ENCODE data around the gene FAM76B. TPM values are rescaled to one million over a fixed set of nuclear protein-coding genes. Genes with fewer than 3 reads are reported as not detected.
"Not testable (repeated sequence)": the region's sequence is repeated elsewhere in the genome, so short reads cannot be mapped to it uniquely, and the experiment has no call there.

The FAM76B gene
- total RNA-seq = 10 to 100 TPM; 14.5 to 16.8 TPM
- long read RNA-seq, partial matches to known transcripts = 2 of 13 reads
- long read RNA-seq, other reads (novel, unspliced or antisense) = 6 of 13 reads

DNA sequence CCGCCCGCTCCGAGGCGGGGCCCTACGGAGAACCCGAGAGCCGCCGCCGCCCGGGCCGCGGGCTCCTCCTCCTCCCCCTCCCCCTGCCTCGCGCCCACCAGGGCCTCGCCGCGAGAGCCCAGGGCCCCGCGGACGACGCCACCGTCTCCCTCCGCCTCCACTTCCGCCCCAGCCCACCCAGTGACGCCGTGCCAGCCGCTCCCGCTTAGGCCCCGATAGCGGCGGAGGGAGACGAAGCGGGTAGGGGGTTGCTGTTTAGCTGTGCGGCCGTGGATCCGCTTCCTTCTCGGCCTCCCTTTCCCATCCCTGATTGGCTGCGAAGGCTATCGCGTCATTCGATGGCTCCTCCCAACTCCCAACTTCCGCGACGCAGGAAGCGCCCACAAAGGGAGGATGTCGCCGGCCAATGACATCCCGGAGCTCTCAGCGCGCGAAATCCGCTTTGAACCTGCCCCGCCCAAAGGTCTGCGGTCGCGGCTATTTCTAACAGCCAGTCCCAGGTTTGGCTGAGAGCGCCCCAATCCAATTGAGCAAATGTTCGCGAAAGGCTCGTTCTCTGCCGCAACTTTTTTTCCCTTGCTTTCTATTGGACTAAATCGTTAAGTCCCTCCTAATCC is at the start of gene FAM76B:
Gene FAM76B, minus strand, starts transcription at position 277 of the 617 bp plus-strand sequence. CDS start 304 bp downstream, outside the sequence.
- DNase-seq (peak; percentile 97 to 98), ATAC-seq (peak; percentile 86)
- intact Hi-C loops (cut with DNase I, micrococcal nuclease) = no loop called here

DNA sequence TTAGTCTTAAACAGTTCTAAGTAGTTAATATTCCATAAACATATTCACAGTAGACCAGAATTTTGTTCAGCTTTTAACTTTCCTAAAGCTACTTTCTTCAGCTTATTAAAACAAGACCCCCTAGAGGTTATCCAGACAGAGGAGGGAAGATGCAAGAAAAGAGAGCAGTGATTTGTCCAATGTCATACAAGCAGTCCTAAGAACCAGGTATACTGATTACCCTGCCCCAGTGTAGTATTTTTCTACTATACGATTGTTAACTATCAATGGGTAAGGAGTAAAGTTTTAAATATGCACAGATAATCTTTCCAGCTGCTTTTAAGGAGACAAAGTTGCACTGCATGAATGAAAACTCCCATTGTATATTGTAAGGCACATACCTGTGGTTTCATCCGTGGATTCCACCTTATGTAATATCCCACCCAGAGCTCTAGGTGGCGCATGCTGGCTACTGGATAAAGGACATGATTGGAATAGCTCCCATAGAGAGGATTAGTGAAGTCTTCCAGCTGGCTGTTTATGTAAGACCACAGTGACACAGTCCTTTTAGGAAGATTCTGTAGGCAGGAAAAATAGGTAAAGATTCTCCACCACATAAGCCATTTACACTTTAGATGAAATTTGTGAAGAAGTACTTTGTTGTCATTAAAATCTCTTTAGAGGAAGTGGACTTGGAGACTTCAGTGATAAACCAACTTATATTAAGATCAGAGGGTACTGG is 46.3 kb upstream of the FAM76B start:
- intact Hi-C loops (cut with DNase I, micrococcal nuclease) = loop anchor here in 1 of 2 donors (10.0 kb wide), 1 partner anchor 559 kb away; the partner anchor contains the start of gene JRKL
- ATAC-seq = peak; percentile 94
- DNase-seq = peak; percentile 38 to 44

DNA sequence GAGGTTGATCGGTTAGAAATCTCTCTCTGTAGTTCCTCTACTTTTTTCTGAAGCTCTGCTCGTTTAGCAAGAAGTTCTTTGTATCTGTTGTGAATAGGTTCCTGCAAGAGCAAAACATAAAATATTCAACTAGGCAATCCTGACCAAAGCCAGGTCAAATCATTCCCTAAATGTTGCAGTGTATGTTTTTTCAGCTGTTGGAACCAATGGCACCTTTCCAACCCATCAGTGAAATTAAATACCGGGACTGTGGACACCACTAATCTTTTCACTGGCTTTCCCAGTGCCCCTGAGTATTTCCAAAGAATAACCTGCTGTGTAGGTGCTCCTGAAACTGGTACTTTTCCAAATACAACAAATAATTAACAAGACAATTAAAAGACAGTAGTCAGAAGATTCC is 45.8 kb upstream of the FAM76B start:
- intact Hi-C loops (cut with DNase I, micrococcal nuclease) = loop anchor here in 1 of 2 donors (10.0 kb wide), 1 partner anchor 559 kb away; the partner anchor contains the start of gene JRKL
- DNase-seq (no peak), ATAC-seq (no peak)

DNA sequence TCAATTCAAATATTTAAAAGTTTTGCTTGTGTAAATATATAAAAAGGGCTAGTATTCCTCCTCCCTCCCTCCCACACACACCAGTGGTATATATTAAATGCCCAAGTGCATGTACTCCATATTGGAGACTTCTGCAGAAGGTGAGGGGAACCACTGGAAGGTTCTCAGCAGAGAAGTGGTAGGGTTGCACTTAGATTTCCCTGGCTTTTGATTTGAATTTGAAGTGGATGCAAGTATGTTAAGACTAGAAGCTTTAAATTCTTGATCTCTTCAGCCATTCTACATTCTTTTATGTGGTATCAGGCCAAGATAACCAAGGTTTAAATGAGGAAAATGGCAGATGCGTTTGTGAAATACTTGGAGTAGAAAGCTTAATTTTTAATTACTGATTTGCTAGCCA is 43.8 kb upstream of the FAM76B start:
- DNase-seq (no peak), ATAC-seq (no peak)
- intact Hi-C loops (cut with DNase I, micrococcal nuclease) = loop anchor here in 1 of 2 donors (10.0 kb wide), 1 partner anchor 561 kb away; the partner anchor contains the start of gene JRKL

DNA sequence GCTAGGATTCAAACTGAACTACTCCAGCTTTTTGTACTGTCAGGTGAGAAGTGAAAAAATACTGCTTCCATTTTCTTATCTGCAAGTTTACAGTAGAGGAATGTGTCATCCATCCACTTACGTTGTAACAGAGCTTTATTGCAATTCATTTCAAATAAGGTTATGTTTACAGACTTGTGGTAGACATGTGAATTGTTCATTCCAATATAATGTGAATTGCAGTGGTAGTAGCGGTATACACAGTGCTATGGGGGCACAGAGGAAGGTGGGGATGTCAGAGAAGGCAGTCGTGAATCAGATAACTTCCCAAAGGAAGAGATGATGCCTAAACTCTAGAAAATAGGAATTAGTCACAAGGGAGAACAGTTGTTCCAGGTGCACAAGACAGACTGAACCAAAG is 43.2 kb upstream of the FAM76B start:
- DNase-seq (no peak), ATAC-seq (peak; percentile 72)
- intact Hi-C loops (cut with DNase I, micrococcal nuclease) = loop anchor here in 1 of 2 donors (10.0 kb wide), 1 partner anchor 562 kb away; the partner anchor contains the start of gene JRKL

DNA sequence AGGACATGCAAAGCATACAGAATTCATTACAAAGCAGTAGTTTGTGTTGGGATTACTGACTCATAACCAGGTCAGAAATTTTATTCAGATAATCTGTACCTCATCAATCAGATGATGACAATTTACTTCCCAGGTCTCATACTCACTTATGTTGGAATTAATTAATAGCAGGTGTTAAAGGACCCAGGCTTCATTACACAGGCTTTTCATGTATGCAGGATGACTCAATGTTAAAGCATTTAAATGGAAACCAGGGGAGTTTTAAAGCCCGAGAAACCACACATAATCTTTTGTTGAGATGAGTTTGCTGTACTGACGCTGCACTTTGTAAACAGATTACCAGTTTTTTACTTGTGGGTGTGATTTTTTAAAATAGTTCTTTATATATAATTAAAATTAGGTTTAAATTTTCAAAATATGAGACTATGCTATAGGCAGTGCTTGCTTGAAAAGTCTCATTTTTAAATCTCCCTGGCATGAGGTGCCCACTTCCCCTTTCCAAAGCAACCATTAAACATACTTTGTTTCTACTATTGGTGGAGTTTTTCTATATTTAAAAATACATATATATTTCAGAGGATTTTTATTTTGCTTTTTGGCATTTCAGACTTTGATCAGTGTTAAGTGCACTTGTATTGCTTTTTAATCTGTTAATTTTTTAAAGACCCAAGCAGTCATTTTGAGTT is 41.8 kb upstream of the FAM76B start:
- no peak for DNase-seq
- ATAC-seq = no peak
- intact Hi-C loops (cut with DNase I, micrococcal nuclease) = loop anchor here in 1 of 2 donors (10.0 kb wide), 1 partner anchor 563 kb away; the partner anchor contains the start of gene JRKL

DNA sequence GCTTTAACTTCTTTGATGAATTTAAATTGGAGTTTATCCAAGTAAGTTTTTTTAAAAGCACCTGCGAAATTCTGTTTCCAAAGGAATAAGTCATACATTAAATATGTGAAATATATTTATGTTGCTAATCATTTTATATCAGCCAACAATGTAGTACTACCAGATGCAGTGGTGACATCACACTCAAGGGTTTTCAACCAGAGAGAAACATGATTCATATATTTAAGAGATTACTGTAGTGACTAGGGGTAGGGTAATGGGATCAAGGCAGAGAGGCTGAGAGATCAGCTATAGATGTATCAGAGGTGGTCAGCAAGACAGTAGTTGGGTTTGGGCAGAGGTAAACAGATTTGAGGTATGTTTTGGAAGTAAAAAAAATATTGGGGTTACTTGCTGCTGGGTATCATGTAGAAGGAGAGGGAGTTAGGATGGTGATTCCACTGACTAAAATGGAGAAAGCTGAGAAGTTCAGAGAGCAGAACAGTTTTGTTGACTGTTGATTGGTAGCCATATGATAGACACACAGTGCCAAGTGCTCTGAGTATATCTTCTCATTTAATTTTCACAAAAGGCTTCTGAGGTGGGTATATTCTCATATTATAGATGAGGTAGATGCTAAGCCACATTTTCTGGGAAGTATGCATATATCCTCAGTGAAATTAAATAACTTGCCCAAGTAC is 40.1 kb upstream of the FAM76B start:
- no peak for DNase-seq
- intact Hi-C loops (cut with DNase I, micrococcal nuclease) = loop anchor here in 1 of 2 donors (10.0 kb wide), 1 partner anchor 565 kb away; the partner anchor contains the start of gene JRKL
- ATAC-seq = no peak

DNA sequence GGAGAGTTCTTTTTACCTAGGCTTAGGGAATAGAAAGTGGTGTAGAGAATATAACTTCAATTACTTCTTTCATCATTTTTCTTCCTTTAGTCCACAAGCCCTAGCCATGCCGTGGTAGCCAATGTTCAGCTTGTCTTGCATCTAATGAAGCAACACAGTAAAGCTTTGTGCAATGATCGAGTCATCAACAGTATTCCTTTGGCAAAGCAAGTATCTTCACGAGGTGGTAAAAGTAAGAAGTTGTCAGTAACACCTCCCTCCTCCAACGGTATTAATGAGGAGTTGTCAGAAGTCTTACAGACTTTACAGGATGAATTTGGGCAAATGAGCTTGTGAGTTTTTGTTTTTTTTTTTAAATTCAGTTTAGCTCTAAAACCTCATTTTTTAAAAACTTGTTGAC is 38.1 kb upstream of the FAM76B start:
- intact Hi-C loops (cut with DNase I, micrococcal nuclease) = no loop called here
- DNase-seq (no peak), ATAC-seq (no peak)

DNA sequence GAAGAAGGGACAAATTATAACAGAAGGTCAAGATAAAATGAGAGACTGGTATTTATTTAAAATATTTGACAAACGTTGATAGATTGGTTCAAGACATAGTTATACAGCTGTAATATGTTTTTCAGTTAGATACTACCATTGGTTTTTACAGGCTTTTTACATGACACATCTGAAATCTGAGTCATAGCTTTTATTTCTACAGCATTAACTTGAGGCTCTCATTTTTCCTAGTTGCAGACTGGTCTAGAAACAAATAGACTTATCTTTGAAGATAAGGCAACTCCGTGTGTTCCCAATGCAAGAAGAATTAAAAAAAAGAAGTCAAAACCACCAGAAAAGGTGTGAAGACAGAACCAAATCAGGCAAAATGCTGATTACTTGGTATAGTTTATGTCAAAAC is 32.1 kb upstream of the FAM76B start:
- intact Hi-C loops (cut with DNase I, micrococcal nuclease) = no loop called here
- no peak for ATAC-seq

DNA sequence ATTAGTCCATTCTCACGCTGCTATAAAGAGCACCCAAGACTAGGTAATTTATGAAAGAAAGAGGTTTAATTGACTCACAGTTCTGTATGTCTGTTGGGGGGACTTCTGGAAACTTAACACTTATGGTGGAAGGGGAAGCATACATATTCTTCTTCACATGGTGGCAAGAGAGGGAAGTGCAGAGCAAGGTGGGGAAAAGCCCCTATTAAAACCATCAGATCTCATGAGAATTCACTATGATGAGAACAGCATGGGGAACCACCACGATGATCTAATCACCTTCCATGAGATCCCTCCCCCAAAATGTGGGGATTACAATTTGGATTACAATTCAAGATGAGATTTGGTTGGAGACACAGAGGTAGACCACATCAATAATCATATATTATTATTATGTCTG is 26.5 kb upstream of the FAM76B start:
- ATAC-seq (no peak), DNase-seq (no peak)
- intact Hi-C loops (cut with DNase I, micrococcal nuclease) = no loop called here

More for the DNA sequence above, 32.1 kb upstream of the FAM76B start:
- DNase-seq = no peak

DNA sequence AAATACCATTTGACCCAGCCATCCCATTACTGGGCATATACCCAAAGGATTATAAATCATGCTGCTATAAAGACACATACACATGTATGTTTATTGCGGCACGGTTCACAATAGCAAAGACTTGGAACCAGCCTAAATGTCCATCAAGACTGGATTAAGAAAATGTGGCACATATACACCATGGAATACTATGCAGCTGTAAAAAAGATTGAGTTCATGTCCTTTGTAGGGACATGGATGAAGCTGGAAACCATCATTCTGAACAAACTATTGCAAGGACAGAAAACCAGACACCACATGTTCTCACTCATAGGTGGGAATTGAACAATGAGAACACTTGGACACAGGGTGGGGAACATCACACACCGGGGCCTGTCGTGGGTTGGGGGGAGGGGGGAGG is 21.5 kb upstream of the FAM76B start:
- ATAC-seq; intact Hi-C loops (cut with DNase I, micrococcal nuclease); DNase-seq: not testable (repeated sequence)

DNA sequence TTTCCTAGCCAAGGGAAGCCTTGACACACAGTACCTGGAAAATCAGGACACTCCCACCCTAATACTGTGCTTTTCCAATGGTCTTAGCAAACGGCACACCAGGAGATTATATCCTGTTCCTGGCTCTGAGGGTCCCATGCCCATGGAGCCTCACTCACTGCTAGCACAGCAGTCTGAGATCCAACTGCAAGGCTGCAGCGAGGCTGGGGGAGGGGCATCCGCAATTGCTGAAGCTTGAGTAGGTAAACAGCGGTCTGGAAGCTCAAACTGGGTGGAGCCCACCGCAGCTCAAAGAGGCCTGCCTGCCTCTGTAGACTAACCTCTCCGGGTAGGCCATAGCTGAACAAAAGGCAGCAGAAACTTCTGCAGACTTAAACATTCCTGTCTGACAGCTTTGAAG is 16.9 kb upstream of the FAM76B start:
- ATAC-seq; DNase-seq; intact Hi-C loops (cut with DNase I, micrococcal nuclease): not testable (repeated sequence)

DNA sequence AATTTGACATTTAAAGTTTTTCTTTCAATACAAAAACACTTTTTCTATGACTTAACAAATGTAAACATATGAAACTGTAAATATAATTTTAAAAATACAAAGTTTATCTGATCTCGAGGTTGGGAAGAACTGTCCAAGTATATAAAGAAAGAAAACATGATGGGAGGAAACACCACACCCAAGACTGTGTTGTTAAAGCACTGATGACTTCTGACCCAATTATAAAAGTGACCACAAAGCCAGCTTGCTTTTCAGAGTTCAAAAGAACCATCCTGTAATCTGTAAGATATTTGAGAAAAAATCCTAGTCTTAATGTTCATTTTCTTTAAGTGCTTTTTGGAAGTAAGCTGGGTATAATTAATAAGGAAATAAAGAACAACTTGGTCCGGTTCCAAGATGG is 16.3 kb upstream of the FAM76B start:
- ATAC-seq (no peak), DNase-seq (no peak)
- intact Hi-C loops (cut with DNase I, micrococcal nuclease) = no loop called here

DNA sequence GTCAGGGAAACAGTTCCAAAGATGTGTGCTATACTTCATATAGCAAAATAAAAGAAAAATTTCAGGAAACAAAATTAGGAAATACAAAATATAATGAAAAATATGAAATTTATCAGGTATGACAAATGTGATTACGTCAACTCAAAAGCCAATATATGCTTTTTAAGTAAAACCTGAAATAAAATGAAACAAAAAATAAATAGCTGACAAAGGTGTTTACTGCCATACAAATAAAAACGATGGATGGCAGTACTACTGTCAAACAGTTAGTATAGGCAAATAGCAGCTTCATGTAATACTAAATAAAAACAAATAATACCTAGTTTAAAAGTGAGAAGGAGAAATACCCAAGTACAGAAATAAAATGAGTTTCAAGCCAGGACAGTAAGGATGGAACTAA is 14.4 kb upstream of the FAM76B start:
- ATAC-seq (no peak), DNase-seq (no peak)
- intact Hi-C loops (cut with DNase I, micrococcal nuclease) = no loop called here

DNA sequence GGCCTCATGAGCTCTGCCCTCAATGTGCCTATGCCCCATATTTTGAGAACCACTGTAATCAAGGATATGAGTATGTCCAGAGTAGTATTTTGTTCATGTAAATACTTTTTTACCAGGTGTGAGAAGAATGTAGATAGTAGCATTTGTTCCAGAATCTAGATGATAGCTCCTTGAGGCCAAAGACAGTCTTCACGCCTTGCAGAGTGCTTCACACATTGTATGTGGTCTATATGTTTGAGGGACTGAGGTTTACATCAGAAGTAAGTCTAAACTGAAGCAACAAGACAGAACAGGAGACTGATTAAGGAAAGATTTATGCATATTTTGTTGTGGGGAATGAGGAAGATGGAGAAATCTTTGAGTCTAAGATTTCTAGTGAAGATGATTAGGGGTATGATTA is 13.2 kb upstream of the FAM76B start:
- intact Hi-C loops (cut with DNase I, micrococcal nuclease) = no loop called here
- DNase-seq (no peak), ATAC-seq (no peak)

DNA sequence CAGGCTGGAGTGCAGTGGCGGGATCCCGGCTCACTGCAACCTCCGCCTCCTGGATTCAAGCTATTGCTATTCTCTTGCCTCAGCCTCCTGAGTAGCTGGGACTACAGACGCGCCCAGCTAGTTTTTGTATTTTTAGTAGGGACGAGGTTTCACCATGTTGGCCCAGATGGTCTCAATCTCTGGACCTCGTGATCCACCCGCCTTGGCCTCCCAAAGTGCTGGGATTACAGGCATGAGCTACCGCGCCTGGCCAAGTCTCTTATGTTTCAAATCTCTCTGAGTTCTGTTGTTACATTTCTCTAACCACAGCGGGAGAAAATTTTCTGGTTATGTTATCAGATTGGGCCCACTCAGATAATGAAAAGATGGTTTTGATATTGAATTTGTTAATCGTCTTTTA is 10.9 kb upstream of the FAM76B start:
- intact Hi-C loops (cut with DNase I, micrococcal nuclease) = no loop called here
- ATAC-seq = no peak

DNA sequence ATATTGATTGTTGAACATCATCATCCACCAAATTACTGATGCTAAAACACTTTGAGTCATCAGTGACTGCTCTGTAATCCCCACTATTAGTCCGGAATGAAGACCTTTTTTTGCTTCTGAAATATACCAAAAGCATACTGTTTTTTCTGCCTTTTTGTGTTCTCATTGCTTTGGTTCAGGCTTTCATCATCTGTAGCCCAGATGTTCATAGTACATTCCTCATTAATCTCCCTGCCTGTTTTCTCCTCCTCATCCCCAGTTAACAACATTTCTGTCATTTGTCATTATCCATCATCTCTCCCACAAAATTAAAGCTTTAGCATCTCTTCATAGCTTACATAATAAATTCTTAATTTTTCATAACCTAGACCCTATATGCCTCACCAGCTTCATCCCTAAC is 10.0 kb upstream of the FAM76B start:
- DNase-seq (no peak), ATAC-seq (no peak)
- intact Hi-C loops (cut with DNase I, micrococcal nuclease) = no loop called here

More for the DNA sequence above, 10.9 kb upstream of the FAM76B start:
- no peak for DNase-seq

DNA sequence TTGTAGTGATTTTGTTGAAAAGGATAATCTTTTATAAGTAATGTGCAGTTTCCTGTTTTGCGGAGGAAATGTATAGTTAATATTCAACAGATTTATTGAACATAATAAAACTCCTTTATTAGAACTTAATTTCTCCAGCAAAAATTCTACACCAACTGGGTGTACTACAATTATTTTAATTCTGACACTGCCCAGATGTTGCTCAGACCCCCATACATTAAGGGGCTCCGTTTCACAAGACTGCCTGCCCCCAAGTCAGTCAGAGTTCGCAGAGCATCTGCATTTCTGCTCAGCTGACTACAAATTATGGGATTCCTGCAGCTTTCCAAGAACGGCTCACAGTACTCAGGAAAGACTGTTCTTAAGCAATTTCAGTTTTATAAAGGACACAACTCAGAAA is 6.9 kb upstream of the FAM76B start:
- no peak for ATAC-seq
- DNase-seq = no peak
- intact Hi-C loops (cut with DNase I, micrococcal nuclease) = no loop called here
